HCT116 (cell line): ENCODE results near the gene CSF1R. TPM values are rescaled to one million over a fixed set of nuclear protein-coding genes. Genes with fewer than 3 reads are reported as not detected.

Experiments
- ATAC-seq: fragments of 200-7000 bp; cut with Tn5 transposase; 2 replicates; pipeline ENCODE4 v1.9.1; 2020; ENCODE audit warnings: mild to moderate bottlenecking, moderate library complexity
- BruUV-seq: library from RNA; stranded (reverse); fragments of 400-500 nt; replicated peaks from 2 replicates; lab custom pipeline; 2021; lab: Mats Ljungman, UMichigan
- CTCF ChIA-PET: fragments of 300-600 bp; sonication (Branson Sonifier 250); formaldehyde crosslinking; loops from one replicate; lab custom pipeline; 2021; ENCODE audit warnings: antibody characterized with exemption; lab: Charles Lee
- POLR2A ChIA-PET: fragments of 300-600, 350-600 bp; sonication (Branson Sonifier 250); formaldehyde crosslinking; loops from one replicate; lab custom pipeline; 2021; ENCODE audit warnings: antibody characterized with exemption; lab: Charles Lee
- RAD21 ChIA-PET, 2 experiments: fragments of 300-600 bp; sonication (Branson Sonifier 250); formaldehyde crosslinking; loops; one replicate each; lab custom pipeline; 2023; ENCODE audit warnings: low total read pairs in 2 of 2; ENCODE audit not compliant: uncharacterized antibody in 2 of 2, unreplicated experiment in 2 of 2, low non-redundant PET in 1 of 2; lab: Charles Lee
- DNase-seq: peaks from one replicate; pipeline ENCODE4 v3.0.0-alpha.2; 2010; ENCODE audit warnings: low read depth, low spot score
- H2AFZ ChIP-seq: fragments of 200-600 bp; shearing (Covaris generic), sonication (generic); 2 replicates; pipeline ENCODE4 v1.6.1; 2017; ENCODE audit warnings: low read depth, mixed run types, mixed read lengths, antibody characterized with exemption, low read length; ENCODE audit not compliant: poor library complexity, severe bottlenecking
- H3K27ac ChIP-seq: 2 replicates; pipeline ENCODE4 v1.5.1; 2012; ENCODE audit warnings: low read depth, low read length
- H3K27me3 ChIP-seq: fragments of 200-600 bp; sonication (generic); 2 replicates; pipeline ENCODE4 v1.6.1; 2016; ENCODE audit warnings: mixed run types, low read length, mixed read lengths; ENCODE audit not compliant: insufficient read depth
- H3K36me3 ChIP-seq, 2 experiments: fragments of 200-500 bp in 1 of 2; fragments of 200-600 bp in 1 of 2; sonication (Bioruptor generic) in 1 of 2; sonication (generic) in 1 of 2; 2 replicates each; pipeline versions ENCODE4 v1.5.1 to v1.6.1; 2014 to 2016; ENCODE audit warnings: low read length in 2 of 2, inconsistent platforms in 1 of 2, mixed read lengths in 1 of 2, mixed run types in 1 of 2; ENCODE audit not compliant: insufficient read depth in 2 of 2, control insufficient read depth in 1 of 2
- H3K4me1 ChIP-seq, 2 experiments: fragments of 200-600 bp in 1 of 2; sonication (generic) in 1 of 2; 2 replicates each; pipeline versions ENCODE4 v1.5.1 to v1.6.1; 2012 to 2017; ENCODE audit warnings: low read length in 2 of 2, inconsistent platforms in 1 of 2, mild to moderate bottlenecking in 1 of 2, mixed read lengths in 1 of 2, mixed run types in 1 of 2, moderate library complexity in 1 of 2; ENCODE audit not compliant: insufficient read depth in 2 of 2, control insufficient read depth in 1 of 2
- H3K4me2 ChIP-seq: fragments of 200-600 bp; sonication (generic); 2 replicates; pipeline ENCODE4 v1.6.1; 2017; ENCODE audit warnings: mixed run types, low read length, mixed read lengths
- H3K4me3 ChIP-seq, 2 experiments: fragments of 200-600 bp in 1 of 2; sonication (generic) in 1 of 2; replicated peaks in 1 of 2; 2 replicates each; pipeline ENCODE4 v1.5.1; 2011 to 2016; ENCODE audit warnings: low read length in 2 of 2, control low read depth in 1 of 2, low read depth in 1 of 2, mild to moderate bottlenecking in 1 of 2, mixed read lengths in 1 of 2, mixed run types in 1 of 2
- H3K79me2 ChIP-seq: fragments of 200-600 bp; sonication (generic); 2 replicates; pipeline ENCODE4 v1.6.1; 2017; ENCODE audit warnings: mild to moderate bottlenecking, mixed run types, low read length, moderate library complexity, mixed read lengths; ENCODE audit not compliant: insufficient read depth
- H3K9ac ChIP-seq: fragments of 200-600 bp; sonication (generic); 2 replicates; pipeline ENCODE4 v1.6.1; 2016; ENCODE audit warnings: low read length, mixed read lengths
- H3K9me2 ChIP-seq: fragments of 200-600 bp; sonication (generic), shearing (Covaris generic); 2 replicates; pipeline ENCODE4 v1.6.1; 2017; ENCODE audit warnings: mixed run types, mild to moderate bottlenecking, moderate library complexity; ENCODE audit not compliant: insufficient read depth
- H3K9me3 ChIP-seq, 2 experiments: fragments of 200-500 bp in 1 of 2; fragments of 200-600 bp in 1 of 2; sonication (Bioruptor generic) in 1 of 2; sonication (generic) in 1 of 2; 2 replicates each; pipeline ENCODE4 v1.6.1; 2014 to 2017; ENCODE audit warnings: low read length in 2 of 2, mixed read lengths in 2 of 2, inconsistent platforms in 1 of 2, low read depth in 1 of 2, mild to moderate bottlenecking in 1 of 2, mixed run types in 1 of 2, moderate library complexity in 1 of 2; ENCODE audit not compliant: control insufficient read depth in 1 of 2, insufficient read depth in 1 of 2
- H4K20me1 ChIP-seq: fragments of 200-600 bp; sonication (generic), shearing (Covaris generic); 2 replicates; pipeline ENCODE4 v1.6.1; 2017; ENCODE audit warnings: mixed run types, mild to moderate bottlenecking, moderate library complexity; ENCODE audit not compliant: insufficient read depth
- ATF3 ChIP-seq: IDR thresholded peaks from 2 replicates; pipeline ENCODE4 v1.6.1; 2012
- CBX3 ChIP-seq: IDR thresholded peaks from 2 replicates; pipeline ENCODE4 v1.6.1; 2012; ENCODE audit warnings: low read depth
- CEBPB ChIP-seq: IDR thresholded peaks from 2 replicates; pipeline ENCODE4 v1.6.1; 2012; ENCODE audit warnings: low read depth
- EGR1 ChIP-seq: IDR thresholded peaks from 2 replicates; pipeline ENCODE4 v1.6.1; 2012; ENCODE audit warnings: low read depth
- ELF1 ChIP-seq: IDR thresholded peaks from 2 replicates; pipeline ENCODE4 v1.6.1; 2012; ENCODE audit warnings: low read depth, borderline replicate concordance
- EZH2phosphoT487 ChIP-seq: fragments of 200-600 bp; IDR thresholded peaks from 2 replicates; pipeline ENCODE4 v1.6.1; 2018; ENCODE audit warnings: antibody characterized with exemption, borderline replicate concordance
- JUND ChIP-seq: IDR thresholded peaks from 2 replicates; pipeline ENCODE4 v1.6.1; 2012
- MAX ChIP-seq: IDR thresholded peaks from 2 replicates; pipeline ENCODE4 v1.6.1; 2012
- POLR2A ChIP-seq: IDR thresholded peaks from 2 replicates; pipeline ENCODE4 v1.7.0; 2011; ENCODE audit warnings: borderline replicate concordance; ENCODE audit not compliant: insufficient read depth, insufficient read length; ENCODE audit errors: extremely low read depth
- POLR2AphosphoS5 ChIP-seq: IDR thresholded peaks from 2 replicates; pipeline ENCODE4 v1.6.1; 2011; ENCODE audit warnings: mild to moderate bottlenecking, low read depth, low read length, moderate library complexity
- REST ChIP-seq: IDR thresholded peaks from 2 replicates; pipeline ENCODE4 v1.6.1; 2012; ENCODE audit warnings: low read depth
- SP1 ChIP-seq: IDR thresholded peaks from 2 replicates; pipeline ENCODE4 v1.6.1; 2012; ENCODE audit warnings: low read depth
- SRF ChIP-seq: IDR thresholded peaks from 2 replicates; pipeline ENCODE4 v1.6.1; 2012; ENCODE audit warnings: low read depth
- TCF7L2 ChIP-seq: IDR thresholded peaks from 2 replicates; pipeline ENCODE4 v1.7.0; 2011; ENCODE audit warnings: borderline replicate concordance, inconsistent platforms; ENCODE audit not compliant: insufficient read depth, insufficient read length; ENCODE audit errors: extremely low read depth
- ZBTB33 ChIP-seq: IDR thresholded peaks from 2 replicates; pipeline ENCODE4 v1.6.1; 2011; ENCODE audit warnings: mild to moderate bottlenecking, low read length, moderate library complexity; ENCODE audit not compliant: insufficient replicate concordance; ENCODE audit errors: extremely low read depth
- ZFX ChIP-seq: fragments of 450-650 bp; IDR thresholded peaks from 2 replicates; pipeline ENCODE4 v1.6.1; 2017
- intact Hi-C: fragments of 100-400 bp; cut with micrococcal nuclease; formaldehyde crosslinking; loops from 2 replicates; pipeline ENCODE4 v1.10.0; 2022
- total RNA-seq: library from RNA; stranded (reverse); gene quantifications from one replicate; pipeline ENCODE4 v1.2.1, GENCODE V29; 2021; ENCODE audit not compliant: unreplicated experiment

CSF1R gene
- total RNA-seq, 1 experiment from 2014 or later, result 0.17 TPM

GRCh38 chr5:150026682-150027172 lies 59.6 kb downstream of the CSF1R start:
- Histone ChIP-seq H3K27ac (no peak overlapping the region), H3K79me2 (peaks cover 47% of the 10 kb centered on the region)
- TF ChIP-seq SRF (no peak), EZH2phosphoT487 (no peak), ZBTB33 (no peak), ZFX (no peak), ATF3 (no peak), ELF1 (no peak), POLR2A (no peak)
- TF ChIP-seq, all 23 proteins: peak for 0

GRCh38 chr5:150024346-150024984 lies 61.9 kb downstream of the CSF1R start:
- Histone ChIP-seq H2AFZ (no peak overlapping the region), H3K9me2 (no peaks in the 10 kb centered on the region), H3K4me3 (no peak overlapping the region), H3K9ac (no peak overlapping the region), H3K4me1 (peaks cover 37 to 49% of the 10 kb centered on the region in 2 experiments), H3K27ac (no peak overlapping the region), H3K79me2 (peaks cover 63% of the 10 kb centered on the region), H3K9me3 (no peaks in the 10 kb centered on the region), H3K27me3 (no peaks in the 10 kb centered on the region), H3K36me3 (peaks cover 26 to 50% of the 10 kb centered on the region in 2 experiments), H3K4me2 (no peak overlapping the region), H4K20me1 (no peaks in the 10 kb centered on the region)
- DNase-seq, result no peak
- BruUV-seq, result no TSS peak
- RAD21 ChIA-PET, result no interaction called here
- POLR2A ChIA-PET, result no interaction called here
- intact Hi-C loops, result no loop called here
- CTCF ChIA-PET, result no interaction called here
- ATAC-seq, result no peak
- no peak for TF ChIP-seq EZH2phosphoT487
- no peak for TF ChIP-seq CBX3
- TF ChIP-seq ZFX, result no peak
- TF ChIP-seq MAX, result no peak
- TF ChIP-seq SRF, result no peak
- TF ChIP-seq TCF7L2, result no peak
- TF ChIP-seq POLR2AphosphoS5, result no peak
- TF ChIP-seq SP1, result no peak
- no peak for TF ChIP-seq JUND
- no peak for TF ChIP-seq REST
- no peak for TF ChIP-seq CEBPB
- TF ChIP-seq EGR1, result no peak

More at GRCh38 chr5:150026682-150027172, 59.6 kb downstream of the CSF1R start:
- intact Hi-C loops, result no loop called here
- DNase-seq (no peak), ATAC-seq (no peak)
- Histone ChIP-seq H3K4me3 (no peak overlapping the region), H3K9me2 (no peaks in the 10 kb centered on the region), H3K27me3 (no peaks in the 10 kb centered on the region), H2AFZ (no peak overlapping the region), H3K9ac (no peak overlapping the region), H3K36me3 (peaks cover 33 to 60% of the 10 kb centered on the region in 2 experiments), H4K20me1 (no peaks in the 10 kb centered on the region), H3K9me3 (no peaks in the 10 kb centered on the region), H3K4me1 (peaks cover 16 to 27% of the 10 kb centered on the region in 2 experiments), H3K4me2 (no peak overlapping the region)
- no TSS peak for BruUV-seq
- ChIA-PET POLR2A (no interaction called here), RAD21 (no interaction called here), CTCF (no interaction called here)
